HCT116 (cell line): ENCODE measurements around the gene GPR22. TPM values are rescaled to one million over a fixed set of nuclear protein-coding genes. Genes with fewer than 3 reads are reported as not detected.

Experiments
- ATAC-seq: fragments of 200-7000 bp; cut with Tn5 transposase; 2 replicates; pipeline ENCODE4 v1.9.1; 2020; ENCODE audit warnings: mild to moderate bottlenecking, moderate library complexity
- BruUV-seq: library from RNA; stranded (reverse); fragments of 400-500 nt; replicated peaks from 2 replicates; lab custom pipeline; 2021; lab: Mats Ljungman, UMichigan
- CTCF ChIA-PET: fragments of 300-600 bp; sonication (Branson Sonifier 250); formaldehyde crosslinking; loops from one replicate; lab custom pipeline; 2021; ENCODE audit warnings: antibody characterized with exemption; lab: Charles Lee
- POLR2A ChIA-PET: fragments of 300-600, 350-600 bp; sonication (Branson Sonifier 250); formaldehyde crosslinking; loops from one replicate; lab custom pipeline; 2021; ENCODE audit warnings: antibody characterized with exemption; lab: Charles Lee
- RAD21 ChIA-PET, 2 experiments: fragments of 300-600 bp; sonication (Branson Sonifier 250); formaldehyde crosslinking; loops; one replicate each; lab custom pipeline; 2023; ENCODE audit warnings: low total read pairs in 2 of 2; ENCODE audit not compliant: uncharacterized antibody in 2 of 2, unreplicated experiment in 2 of 2, low non-redundant PET in 1 of 2; lab: Charles Lee
- DNase-seq: peaks from one replicate; pipeline ENCODE4 v3.0.0-alpha.2; 2010; ENCODE audit warnings: low read depth, low spot score
- H2AFZ ChIP-seq: fragments of 200-600 bp; shearing (Covaris generic), sonication (generic); 2 replicates; pipeline ENCODE4 v1.6.1; 2017; ENCODE audit warnings: low read depth, mixed run types, mixed read lengths, antibody characterized with exemption, low read length; ENCODE audit not compliant: poor library complexity, severe bottlenecking
- H3K27ac ChIP-seq: 2 replicates; pipeline ENCODE4 v1.5.1; 2012; ENCODE audit warnings: low read depth, low read length
- H3K27me3 ChIP-seq: fragments of 200-600 bp; sonication (generic); 2 replicates; pipeline ENCODE4 v1.6.1; 2016; ENCODE audit warnings: mixed run types, low read length, mixed read lengths; ENCODE audit not compliant: insufficient read depth
- H3K36me3 ChIP-seq, 2 experiments: fragments of 200-500 bp in 1 of 2; fragments of 200-600 bp in 1 of 2; sonication (Bioruptor generic) in 1 of 2; sonication (generic) in 1 of 2; 2 replicates each; pipeline versions ENCODE4 v1.5.1 to v1.6.1; 2014 to 2016; ENCODE audit warnings: low read length in 2 of 2, inconsistent platforms in 1 of 2, mixed read lengths in 1 of 2, mixed run types in 1 of 2; ENCODE audit not compliant: insufficient read depth in 2 of 2, control insufficient read depth in 1 of 2
- H3K4me1 ChIP-seq, 2 experiments: fragments of 200-600 bp in 1 of 2; sonication (generic) in 1 of 2; 2 replicates each; pipeline versions ENCODE4 v1.5.1 to v1.6.1; 2012 to 2017; ENCODE audit warnings: low read length in 2 of 2, inconsistent platforms in 1 of 2, mild to moderate bottlenecking in 1 of 2, mixed read lengths in 1 of 2, mixed run types in 1 of 2, moderate library complexity in 1 of 2; ENCODE audit not compliant: insufficient read depth in 2 of 2, control insufficient read depth in 1 of 2
- H3K4me2 ChIP-seq: fragments of 200-600 bp; sonication (generic); 2 replicates; pipeline ENCODE4 v1.6.1; 2017; ENCODE audit warnings: mixed run types, low read length, mixed read lengths
- H3K4me3 ChIP-seq, 2 experiments: fragments of 200-600 bp in 1 of 2; sonication (generic) in 1 of 2; replicated peaks in 1 of 2; 2 replicates each; pipeline ENCODE4 v1.5.1; 2011 to 2016; ENCODE audit warnings: low read length in 2 of 2, control low read depth in 1 of 2, low read depth in 1 of 2, mild to moderate bottlenecking in 1 of 2, mixed read lengths in 1 of 2, mixed run types in 1 of 2
- H3K79me2 ChIP-seq: fragments of 200-600 bp; sonication (generic); 2 replicates; pipeline ENCODE4 v1.6.1; 2017; ENCODE audit warnings: mild to moderate bottlenecking, mixed run types, low read length, moderate library complexity, mixed read lengths; ENCODE audit not compliant: insufficient read depth
- H3K9ac ChIP-seq: fragments of 200-600 bp; sonication (generic); 2 replicates; pipeline ENCODE4 v1.6.1; 2016; ENCODE audit warnings: low read length, mixed read lengths
- H3K9me2 ChIP-seq: fragments of 200-600 bp; sonication (generic), shearing (Covaris generic); 2 replicates; pipeline ENCODE4 v1.6.1; 2017; ENCODE audit warnings: mixed run types, mild to moderate bottlenecking, moderate library complexity; ENCODE audit not compliant: insufficient read depth
- H3K9me3 ChIP-seq, 2 experiments: fragments of 200-500 bp in 1 of 2; fragments of 200-600 bp in 1 of 2; sonication (Bioruptor generic) in 1 of 2; sonication (generic) in 1 of 2; 2 replicates each; pipeline ENCODE4 v1.6.1; 2014 to 2017; ENCODE audit warnings: low read length in 2 of 2, mixed read lengths in 2 of 2, inconsistent platforms in 1 of 2, low read depth in 1 of 2, mild to moderate bottlenecking in 1 of 2, mixed run types in 1 of 2, moderate library complexity in 1 of 2; ENCODE audit not compliant: control insufficient read depth in 1 of 2, insufficient read depth in 1 of 2
- H4K20me1 ChIP-seq: fragments of 200-600 bp; sonication (generic), shearing (Covaris generic); 2 replicates; pipeline ENCODE4 v1.6.1; 2017; ENCODE audit warnings: mixed run types, mild to moderate bottlenecking, moderate library complexity; ENCODE audit not compliant: insufficient read depth
- CBX3 ChIP-seq: IDR thresholded peaks from 2 replicates; pipeline ENCODE4 v1.6.1; 2012; ENCODE audit warnings: low read depth
- CEBPB ChIP-seq: IDR thresholded peaks from 2 replicates; pipeline ENCODE4 v1.6.1; 2012; ENCODE audit warnings: low read depth
- EGR1 ChIP-seq: IDR thresholded peaks from 2 replicates; pipeline ENCODE4 v1.6.1; 2012; ENCODE audit warnings: low read depth
- ELF1 ChIP-seq: IDR thresholded peaks from 2 replicates; pipeline ENCODE4 v1.6.1; 2012; ENCODE audit warnings: low read depth, borderline replicate concordance
- EZH2phosphoT487 ChIP-seq: fragments of 200-600 bp; IDR thresholded peaks from 2 replicates; pipeline ENCODE4 v1.6.1; 2018; ENCODE audit warnings: antibody characterized with exemption, borderline replicate concordance
- FOSL1 ChIP-seq: IDR thresholded peaks from 2 replicates; pipeline ENCODE4 v1.6.1; 2012; ENCODE audit warnings: low read depth
- JUND ChIP-seq: IDR thresholded peaks from 2 replicates; pipeline ENCODE4 v1.6.1; 2012
- POLR2AphosphoS5 ChIP-seq: IDR thresholded peaks from 2 replicates; pipeline ENCODE4 v1.6.1; 2011; ENCODE audit warnings: mild to moderate bottlenecking, low read depth, low read length, moderate library complexity
- RAD21 ChIP-seq: IDR thresholded peaks from 2 replicates; pipeline ENCODE4 v1.6.1; 2012; ENCODE audit warnings: low read depth, mild to moderate bottlenecking
- SIN3A ChIP-seq: IDR thresholded peaks from 2 replicates; pipeline ENCODE4 v1.6.1; 2012; ENCODE audit warnings: low read depth
- SP1 ChIP-seq: IDR thresholded peaks from 2 replicates; pipeline ENCODE4 v1.6.1; 2012; ENCODE audit warnings: low read depth
- SRF ChIP-seq: IDR thresholded peaks from 2 replicates; pipeline ENCODE4 v1.6.1; 2012; ENCODE audit warnings: low read depth
- TCF7L2 ChIP-seq: IDR thresholded peaks from 2 replicates; pipeline ENCODE4 v1.7.0; 2011; ENCODE audit warnings: borderline replicate concordance, inconsistent platforms; ENCODE audit not compliant: insufficient read depth, insufficient read length; ENCODE audit errors: extremely low read depth
- YY1 ChIP-seq: IDR thresholded peaks from 2 replicates; pipeline ENCODE4 v1.6.1; 2011; ENCODE audit warnings: low read length, low read depth, moderate library complexity, mild to moderate bottlenecking; ENCODE audit not compliant: insufficient replicate concordance; ENCODE audit errors: extremely low read depth
- intact Hi-C: fragments of 100-400 bp; cut with micrococcal nuclease; formaldehyde crosslinking; loops from 2 replicates; pipeline ENCODE4 v1.10.0; 2022
- total RNA-seq: library from RNA; stranded (reverse); gene quantifications from one replicate; pipeline ENCODE4 v1.2.1, GENCODE V29; 2021; ENCODE audit not compliant: unreplicated experiment
- TF ChIP-seq, protein P1 (sequence below), 3 experiments: fragments of 200-600 bp in 1 of 3; sonication (generic) in 1 of 3; IDR thresholded peaks in 2 of 3; conservative IDR thresholded peaks in 1 of 3; 2 replicates each; pipeline ENCODE4 v1.5.1; 2012 to 2017; ENCODE audit warnings: low read depth in 2 of 3, low read length in 2 of 3, antibody characterized with exemption in 1 of 3, borderline replicate concordance in 1 of 3, control low read depth in 1 of 3, mild to moderate bottlenecking in 1 of 3, mixed read lengths in 1 of 3, mixed run types in 1 of 3, moderate library complexity in 1 of 3; ENCODE audit not compliant: insufficient read depth in 1 of 3
- TF ChIP-seq, protein P2 (sequence below): IDR thresholded peaks from 2 replicates; pipeline ENCODE4 v1.6.1; 2012
- TF ChIP-seq, protein P3 (sequence below): IDR thresholded peaks from 2 replicates; pipeline ENCODE4 v1.6.1; 2011; ENCODE audit warnings: mild to moderate bottlenecking, low read length, moderate library complexity; ENCODE audit not compliant: insufficient replicate concordance; ENCODE audit errors: extremely low read depth

GPR22 gene
- total RNA-seq, 1 experiment from 2014 or later = not detected

DNA sequence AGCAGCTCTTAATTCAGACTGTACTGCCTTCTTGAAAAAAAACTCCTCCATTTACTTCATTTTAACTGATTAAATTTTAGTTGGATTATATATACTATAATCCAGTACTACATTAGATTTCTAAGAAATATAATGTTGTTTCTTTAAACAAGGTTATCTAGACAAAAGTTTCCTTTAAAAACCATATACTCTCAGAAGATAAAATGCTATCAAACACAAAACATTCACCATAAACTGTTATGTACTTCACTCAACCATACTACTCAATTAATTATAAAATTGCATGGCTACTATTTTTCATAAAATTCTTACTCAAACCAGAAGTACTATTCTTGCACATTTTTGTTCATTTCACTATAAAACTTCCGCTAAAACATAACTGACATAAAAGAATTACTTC lies 12.7 kb downstream of the GPR22 start:
- intact Hi-C loops = no loop called here
- TF ChIP-seq CEBPB = no peak
- TF ChIP-seq, protein P1, sequence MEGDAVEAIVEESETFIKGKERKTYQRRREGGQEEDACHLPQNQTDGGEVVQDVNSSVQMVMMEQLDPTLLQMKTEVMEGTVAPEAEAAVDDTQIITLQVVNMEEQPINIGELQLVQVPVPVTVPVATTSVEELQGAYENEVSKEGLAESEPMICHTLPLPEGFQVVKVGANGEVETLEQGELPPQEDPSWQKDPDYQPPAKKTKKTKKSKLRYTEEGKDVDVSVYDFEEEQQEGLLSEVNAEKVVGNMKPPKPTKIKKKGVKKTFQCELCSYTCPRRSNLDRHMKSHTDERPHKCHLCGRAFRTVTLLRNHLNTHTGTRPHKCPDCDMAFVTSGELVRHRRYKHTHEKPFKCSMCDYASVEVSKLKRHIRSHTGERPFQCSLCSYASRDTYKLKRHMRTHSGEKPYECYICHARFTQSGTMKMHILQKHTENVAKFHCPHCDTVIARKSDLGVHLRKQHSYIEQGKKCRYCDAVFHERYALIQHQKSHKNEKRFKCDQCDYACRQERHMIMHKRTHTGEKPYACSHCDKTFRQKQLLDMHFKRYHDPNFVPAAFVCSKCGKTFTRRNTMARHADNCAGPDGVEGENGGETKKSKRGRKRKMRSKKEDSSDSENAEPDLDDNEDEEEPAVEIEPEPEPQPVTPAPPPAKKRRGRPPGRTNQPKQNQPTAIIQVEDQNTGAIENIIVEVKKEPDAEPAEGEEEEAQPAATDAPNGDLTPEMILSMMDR (IDR thresholded peaks at IDR 0.05 in 2 of 3, conservative IDR thresholded peaks at IDR 0.05 in 1 of 3; ENCODE audit: borderline replicate concordance in 1 of 3, insufficient read depth in 1 of 3, low read depth in 2 of 3, low read length in 2 of 3) = no peak
- no peak for TF ChIP-seq SRF
- no peak for TF ChIP-seq JUND
- TF ChIP-seq TCF7L2 = no peak
- no peak for TF ChIP-seq POLR2AphosphoS5
- ATAC-seq (no peak), DNase-seq (no peak)
- no peaks in the 10 kb centered on the region for H3K36me3 ChIP-seq
- H3K27ac ChIP-seq = no peak overlapping the region
- no peak overlapping the region for H2AFZ ChIP-seq
- no peak overlapping the region for H3K9ac ChIP-seq
- no peaks in the 10 kb centered on the region for H3K9me3 ChIP-seq
- peaks cover 4% of the 10 kb centered on the region; the same call in 1 of the 2 replicates for H4K20me1 ChIP-seq
- H3K4me3 ChIP-seq = no peak overlapping the region
- POLR2A ChIA-PET = no interaction called here
- no peaks in the 10 kb centered on the region for H3K27me3 ChIP-seq
- H3K4me2 ChIP-seq = no peak overlapping the region
- CTCF ChIA-PET = no interaction called here
- RAD21 ChIA-PET = no interaction called here
- H3K4me1 ChIP-seq = no peaks in the 10 kb centered on the region
- BruUV-seq = no TSS peak
- no peaks in the 10 kb centered on the region for H3K9me2 ChIP-seq
- no peaks in the 10 kb centered on the region for H3K79me2 ChIP-seq

DNA sequence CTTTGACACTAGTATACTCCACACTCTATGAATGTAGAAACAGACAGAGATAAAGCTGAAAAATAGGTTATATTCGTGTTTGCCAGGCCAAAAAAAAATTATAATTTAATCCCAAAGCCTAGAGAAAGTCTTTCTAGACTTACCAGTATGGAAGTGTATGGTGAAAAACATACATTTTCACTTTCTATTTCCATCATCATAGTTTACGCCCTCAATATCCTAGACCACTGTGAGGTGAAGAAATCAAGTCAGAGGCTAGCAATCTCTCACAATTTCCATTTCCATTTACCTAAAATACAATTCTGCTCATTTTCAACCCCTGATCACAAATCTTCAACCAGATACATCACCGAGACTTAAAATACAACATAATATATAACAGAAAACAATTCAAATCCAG lies 16.2 kb downstream of the GPR22 start:
- H3K9me2 ChIP-seq = no peaks in the 10 kb centered on the region
- H3K4me2 ChIP-seq = no peak overlapping the region
- ATAC-seq = no peak
- H3K4me3 ChIP-seq = no peak overlapping the region
- no peaks in the 10 kb centered on the region for H3K36me3 ChIP-seq
- no peaks in the 10 kb centered on the region for H3K9me3 ChIP-seq
- no peaks in the 10 kb centered on the region for H3K27me3 ChIP-seq
- no peaks in the 10 kb centered on the region for H3K4me1 ChIP-seq
- no peak for DNase-seq
- CTCF ChIA-PET = no interaction called here
- H3K79me2 ChIP-seq = no peaks in the 10 kb centered on the region; the same call in 1 of the 2 replicates
- RAD21 ChIA-PET = no interaction called here
- H2AFZ ChIP-seq = no peak overlapping the region
- no peak overlapping the region for H3K9ac ChIP-seq
- H3K27ac ChIP-seq = no peak overlapping the region
- BruUV-seq = no TSS peak
- POLR2A ChIA-PET = no interaction called here
- H4K20me1 ChIP-seq = peaks cover 4% of the 10 kb centered on the region; the same call in 1 of the 2 replicates
- intact Hi-C loops = no loop called here
- TF ChIP-seq YY1 (no peak), TCF7L2 (no peak), RAD21 (no peak), CBX3 (no peak), SIN3A (no peak), SP1 (no peak), EZH2phosphoT487 (no peak), CEBPB (no peak), ELF1 (no peak), EGR1 (no peak), POLR2AphosphoS5 (no peak), FOSL1 (no peak)
- TF ChIP-seq, protein P2, sequence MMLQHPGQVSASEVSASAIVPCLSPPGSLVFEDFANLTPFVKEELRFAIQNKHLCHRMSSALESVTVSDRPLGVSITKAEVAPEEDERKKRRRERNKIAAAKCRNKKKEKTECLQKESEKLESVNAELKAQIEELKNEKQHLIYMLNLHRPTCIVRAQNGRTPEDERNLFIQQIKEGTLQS = no peak
- TF ChIP-seq, protein P3, sequence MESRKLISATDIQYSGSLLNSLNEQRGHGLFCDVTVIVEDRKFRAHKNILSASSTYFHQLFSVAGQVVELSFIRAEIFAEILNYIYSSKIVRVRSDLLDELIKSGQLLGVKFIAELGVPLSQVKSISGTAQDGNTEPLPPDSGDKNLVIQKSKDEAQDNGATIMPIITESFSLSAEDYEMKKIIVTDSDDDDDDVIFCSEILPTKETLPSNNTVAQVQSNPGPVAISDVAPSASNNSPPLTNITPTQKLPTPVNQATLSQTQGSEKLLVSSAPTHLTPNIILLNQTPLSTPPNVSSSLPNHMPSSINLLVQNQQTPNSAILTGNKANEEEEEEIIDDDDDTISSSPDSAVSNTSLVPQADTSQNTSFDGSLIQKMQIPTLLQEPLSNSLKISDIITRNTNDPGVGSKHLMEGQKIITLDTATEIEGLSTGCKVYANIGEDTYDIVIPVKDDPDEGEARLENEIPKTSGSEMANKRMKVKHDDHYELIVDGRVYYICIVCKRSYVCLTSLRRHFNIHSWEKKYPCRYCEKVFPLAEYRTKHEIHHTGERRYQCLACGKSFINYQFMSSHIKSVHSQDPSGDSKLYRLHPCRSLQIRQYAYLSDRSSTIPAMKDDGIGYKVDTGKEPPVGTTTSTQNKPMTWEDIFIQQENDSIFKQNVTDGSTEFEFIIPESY = no peak
